HCT116 (cell line): ENCODE data around the gene RIMBP2. TPM values are rescaled to one million over a fixed set of nuclear protein-coding genes. Genes with fewer than 3 reads are reported as not detected.

ENCODE experiments used
- ATAC-seq: fragments of 200-7000 bp; cut with Tn5 transposase; 2 replicates; pipeline ENCODE4 v1.9.1; 2020; ENCODE audit warnings: mild to moderate bottlenecking, moderate library complexity
- BruUV-seq: library from RNA; stranded (reverse); fragments of 400-500 nt; replicated peaks from 2 replicates; lab custom pipeline; 2021; lab: Mats Ljungman, UMichigan
- CTCF ChIA-PET: fragments of 300-600 bp; sonication (Branson Sonifier 250); formaldehyde crosslinking; loops from one replicate; lab custom pipeline; 2021; ENCODE audit warnings: antibody characterized with exemption; lab: Charles Lee
- POLR2A ChIA-PET: fragments of 300-600, 350-600 bp; sonication (Branson Sonifier 250); formaldehyde crosslinking; loops from one replicate; lab custom pipeline; 2021; ENCODE audit warnings: antibody characterized with exemption; lab: Charles Lee
- RAD21 ChIA-PET, 2 experiments: fragments of 300-600 bp; sonication (Branson Sonifier 250); formaldehyde crosslinking; loops; one replicate each; lab custom pipeline; 2023; ENCODE audit warnings: low total read pairs in 2 of 2; ENCODE audit not compliant: uncharacterized antibody in 2 of 2, unreplicated experiment in 2 of 2, low non-redundant PET in 1 of 2; lab: Charles Lee
- DNase-seq: peaks from one replicate; pipeline ENCODE4 v3.0.0-alpha.2; 2010; ENCODE audit warnings: low read depth, low spot score
- H2AFZ ChIP-seq: fragments of 200-600 bp; shearing (Covaris generic), sonication (generic); 2 replicates; pipeline ENCODE4 v1.6.1; 2017; ENCODE audit warnings: low read depth, mixed run types, mixed read lengths, antibody characterized with exemption, low read length; ENCODE audit not compliant: poor library complexity, severe bottlenecking
- H3K27ac ChIP-seq: 2 replicates; pipeline ENCODE4 v1.5.1; 2012; ENCODE audit warnings: low read depth, low read length
- H3K27me3 ChIP-seq: fragments of 200-600 bp; sonication (generic); 2 replicates; pipeline ENCODE4 v1.6.1; 2016; ENCODE audit warnings: mixed run types, low read length, mixed read lengths; ENCODE audit not compliant: insufficient read depth
- H3K36me3 ChIP-seq, 2 experiments: fragments of 200-500 bp in 1 of 2; fragments of 200-600 bp in 1 of 2; sonication (Bioruptor generic) in 1 of 2; sonication (generic) in 1 of 2; 2 replicates each; pipeline versions ENCODE4 v1.5.1 to v1.6.1; 2014 to 2016; ENCODE audit warnings: low read length in 2 of 2, inconsistent platforms in 1 of 2, mixed read lengths in 1 of 2, mixed run types in 1 of 2; ENCODE audit not compliant: insufficient read depth in 2 of 2, control insufficient read depth in 1 of 2
- H3K4me1 ChIP-seq, 2 experiments: fragments of 200-600 bp in 1 of 2; sonication (generic) in 1 of 2; 2 replicates each; pipeline versions ENCODE4 v1.5.1 to v1.6.1; 2012 to 2017; ENCODE audit warnings: low read length in 2 of 2, inconsistent platforms in 1 of 2, mild to moderate bottlenecking in 1 of 2, mixed read lengths in 1 of 2, mixed run types in 1 of 2, moderate library complexity in 1 of 2; ENCODE audit not compliant: insufficient read depth in 2 of 2, control insufficient read depth in 1 of 2
- H3K4me2 ChIP-seq: fragments of 200-600 bp; sonication (generic); 2 replicates; pipeline ENCODE4 v1.6.1; 2017; ENCODE audit warnings: mixed run types, low read length, mixed read lengths
- H3K4me3 ChIP-seq, 2 experiments: fragments of 200-600 bp in 1 of 2; sonication (generic) in 1 of 2; replicated peaks in 1 of 2; 2 replicates each; pipeline ENCODE4 v1.5.1; 2011 to 2016; ENCODE audit warnings: low read length in 2 of 2, control low read depth in 1 of 2, low read depth in 1 of 2, mild to moderate bottlenecking in 1 of 2, mixed read lengths in 1 of 2, mixed run types in 1 of 2
- H3K79me2 ChIP-seq: fragments of 200-600 bp; sonication (generic); 2 replicates; pipeline ENCODE4 v1.6.1; 2017; ENCODE audit warnings: mild to moderate bottlenecking, mixed run types, low read length, moderate library complexity, mixed read lengths; ENCODE audit not compliant: insufficient read depth
- H3K9ac ChIP-seq: fragments of 200-600 bp; sonication (generic); 2 replicates; pipeline ENCODE4 v1.6.1; 2016; ENCODE audit warnings: low read length, mixed read lengths
- H3K9me2 ChIP-seq: fragments of 200-600 bp; sonication (generic), shearing (Covaris generic); 2 replicates; pipeline ENCODE4 v1.6.1; 2017; ENCODE audit warnings: mixed run types, mild to moderate bottlenecking, moderate library complexity; ENCODE audit not compliant: insufficient read depth
- H3K9me3 ChIP-seq, 2 experiments: fragments of 200-500 bp in 1 of 2; fragments of 200-600 bp in 1 of 2; sonication (Bioruptor generic) in 1 of 2; sonication (generic) in 1 of 2; 2 replicates each; pipeline ENCODE4 v1.6.1; 2014 to 2017; ENCODE audit warnings: low read length in 2 of 2, mixed read lengths in 2 of 2, inconsistent platforms in 1 of 2, low read depth in 1 of 2, mild to moderate bottlenecking in 1 of 2, mixed run types in 1 of 2, moderate library complexity in 1 of 2; ENCODE audit not compliant: control insufficient read depth in 1 of 2, insufficient read depth in 1 of 2
- H4K20me1 ChIP-seq: fragments of 200-600 bp; sonication (generic), shearing (Covaris generic); 2 replicates; pipeline ENCODE4 v1.6.1; 2017; ENCODE audit warnings: mixed run types, mild to moderate bottlenecking, moderate library complexity; ENCODE audit not compliant: insufficient read depth
- CEBPB ChIP-seq: IDR thresholded peaks from 2 replicates; pipeline ENCODE4 v1.6.1; 2012; ENCODE audit warnings: low read depth
- CTCF ChIP-seq, 3 experiments: fragments of 200-600 bp in 1 of 3; sonication (generic) in 1 of 3; IDR thresholded peaks in 2 of 3; conservative IDR thresholded peaks in 1 of 3; 2 replicates each; pipeline ENCODE4 v1.5.1; 2012 to 2017; ENCODE audit warnings: low read depth in 2 of 3, low read length in 2 of 3, antibody characterized with exemption in 1 of 3, borderline replicate concordance in 1 of 3, control low read depth in 1 of 3, mild to moderate bottlenecking in 1 of 3, mixed read lengths in 1 of 3, mixed run types in 1 of 3, moderate library complexity in 1 of 3; ENCODE audit not compliant: insufficient read depth in 1 of 3
- EZH2phosphoT487 ChIP-seq: fragments of 200-600 bp; IDR thresholded peaks from 2 replicates; pipeline ENCODE4 v1.6.1; 2018; ENCODE audit warnings: antibody characterized with exemption, borderline replicate concordance
- FOSL1 ChIP-seq: IDR thresholded peaks from 2 replicates; pipeline ENCODE4 v1.6.1; 2012; ENCODE audit warnings: low read depth
- POLR2A ChIP-seq: IDR thresholded peaks from 2 replicates; pipeline ENCODE4 v1.7.0; 2011; ENCODE audit warnings: borderline replicate concordance; ENCODE audit not compliant: insufficient read depth, insufficient read length; ENCODE audit errors: extremely low read depth
- SIN3A ChIP-seq: IDR thresholded peaks from 2 replicates; pipeline ENCODE4 v1.6.1; 2012; ENCODE audit warnings: low read depth
- SP1 ChIP-seq: IDR thresholded peaks from 2 replicates; pipeline ENCODE4 v1.6.1; 2012; ENCODE audit warnings: low read depth
- TCF7L2 ChIP-seq: IDR thresholded peaks from 2 replicates; pipeline ENCODE4 v1.7.0; 2011; ENCODE audit warnings: borderline replicate concordance, inconsistent platforms; ENCODE audit not compliant: insufficient read depth, insufficient read length; ENCODE audit errors: extremely low read depth
- YY1 ChIP-seq: IDR thresholded peaks from 2 replicates; pipeline ENCODE4 v1.6.1; 2011; ENCODE audit warnings: low read length, low read depth, moderate library complexity, mild to moderate bottlenecking; ENCODE audit not compliant: insufficient replicate concordance; ENCODE audit errors: extremely low read depth
- intact Hi-C: fragments of 100-400 bp; cut with micrococcal nuclease; formaldehyde crosslinking; loops from 2 replicates; pipeline ENCODE4 v1.10.0; 2022
- total RNA-seq: library from RNA; stranded (reverse); gene quantifications from one replicate; pipeline ENCODE4 v1.2.1, GENCODE V29; 2021; ENCODE audit not compliant: unreplicated experiment

RIMBP2 gene
- total RNA-seq, 1 experiment from 2014 or later: not detected

GRCh38 chr12:130485291-130486145 lies 230.6 kb downstream of the RIMBP2 start:
- ChIA-PET RAD21 (no interaction called here), POLR2A (no interaction called here), CTCF (no interaction called here)
- H3K36me3 ChIP-seq: no peaks in the 10 kb centered on the region
- no peaks in the 10 kb centered on the region for H3K9me3 ChIP-seq
- H2AFZ ChIP-seq: no peak overlapping the region
- no peak overlapping the region for H3K4me2 ChIP-seq
- no peaks in the 10 kb centered on the region for H3K4me1 ChIP-seq
- H3K4me3 ChIP-seq: no peak overlapping the region
- no peaks in the 10 kb centered on the region for H3K9me2 ChIP-seq
- ATAC-seq (no peak), DNase-seq (no peak)
- 0 out of 2 replicates have a peak, but pooled peaks cover 1% of the 10 kb centered on the region for H3K27me3 ChIP-seq
- BruUV-seq: no TSS peak
- no peak for TF ChIP-seq SIN3A
- TF ChIP-seq EZH2phosphoT487: no peak
- TF ChIP-seq TCF7L2: no peak
- TF ChIP-seq YY1: no peak
- TF ChIP-seq CTCF (IDR thresholded peaks at IDR 0.05 in 2 of 3, conservative IDR thresholded peaks at IDR 0.05 in 1 of 3; ENCODE audit: borderline replicate concordance in 1 of 3, insufficient read depth in 1 of 3, low read depth in 2 of 3, low read length in 2 of 3): no peak
- no peak for TF ChIP-seq POLR2A
- TF ChIP-seq CEBPB: no peak
- TF ChIP-seq FOSL1: no peak
- no peak for TF ChIP-seq SP1
- no peaks in the 10 kb centered on the region for H3K79me2 ChIP-seq
- no peaks in the 10 kb centered on the region for H4K20me1 ChIP-seq
- intact Hi-C loops: no loop called here
- H3K9ac ChIP-seq: no peak overlapping the region
- H3K27ac ChIP-seq: no peak overlapping the region
